Loucy (cell line): Measurements from ENCODE around the gene CASK.

ENCODE experiments used
- EZH2phosphoT487 ChIP-seq: fragments of 200-600 bp; IDR thresholded peaks from 2 replicates; pipeline ENCODE4 v1.6.1; 2018; ENCODE audit warnings: antibody characterized with exemption, mild to moderate bottlenecking, moderate library complexity, borderline replicate concordance
- TF ChIP-seq, protein P1 (sequence below): fragments of 200-600 bp; sonication (generic); conservative IDR thresholded peaks from 2 replicates; pipeline ENCODE4 v1.5.1; 2014; ENCODE audit warnings: mild to moderate bottlenecking, antibody characterized with exemption, low read length

GRCh38 chrX:41616255-41616654, 307.1 kb downstream of the CASK start:
- no peak for TF ChIP-seq EZH2phosphoT487
- TF ChIP-seq, protein P1, sequence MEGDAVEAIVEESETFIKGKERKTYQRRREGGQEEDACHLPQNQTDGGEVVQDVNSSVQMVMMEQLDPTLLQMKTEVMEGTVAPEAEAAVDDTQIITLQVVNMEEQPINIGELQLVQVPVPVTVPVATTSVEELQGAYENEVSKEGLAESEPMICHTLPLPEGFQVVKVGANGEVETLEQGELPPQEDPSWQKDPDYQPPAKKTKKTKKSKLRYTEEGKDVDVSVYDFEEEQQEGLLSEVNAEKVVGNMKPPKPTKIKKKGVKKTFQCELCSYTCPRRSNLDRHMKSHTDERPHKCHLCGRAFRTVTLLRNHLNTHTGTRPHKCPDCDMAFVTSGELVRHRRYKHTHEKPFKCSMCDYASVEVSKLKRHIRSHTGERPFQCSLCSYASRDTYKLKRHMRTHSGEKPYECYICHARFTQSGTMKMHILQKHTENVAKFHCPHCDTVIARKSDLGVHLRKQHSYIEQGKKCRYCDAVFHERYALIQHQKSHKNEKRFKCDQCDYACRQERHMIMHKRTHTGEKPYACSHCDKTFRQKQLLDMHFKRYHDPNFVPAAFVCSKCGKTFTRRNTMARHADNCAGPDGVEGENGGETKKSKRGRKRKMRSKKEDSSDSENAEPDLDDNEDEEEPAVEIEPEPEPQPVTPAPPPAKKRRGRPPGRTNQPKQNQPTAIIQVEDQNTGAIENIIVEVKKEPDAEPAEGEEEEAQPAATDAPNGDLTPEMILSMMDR: no peak
